Measurements from ENCODE around the gene CSTPP1.

DNA sequence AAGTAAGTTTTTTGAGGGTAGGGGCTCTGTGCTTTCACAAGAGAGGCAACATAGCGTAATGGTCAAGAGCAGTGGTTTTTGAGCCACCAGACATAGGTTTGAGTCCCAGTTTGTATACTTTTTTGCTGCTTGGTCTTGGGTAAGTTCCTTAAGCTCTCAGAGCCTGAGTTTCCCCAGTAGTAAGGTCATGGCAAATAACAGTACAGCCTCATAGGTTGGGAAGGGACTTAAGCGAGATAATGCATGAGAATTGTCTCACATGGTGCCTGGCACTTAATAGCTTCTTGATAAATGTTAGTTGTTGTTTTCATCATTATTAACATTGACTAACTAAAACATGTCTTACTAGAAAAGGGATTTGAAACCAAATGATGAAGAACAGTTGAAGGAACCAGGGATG, 157.0 kb downstream of the CSTPP1 start:
- TF ChIP-seq, protein P1, sequence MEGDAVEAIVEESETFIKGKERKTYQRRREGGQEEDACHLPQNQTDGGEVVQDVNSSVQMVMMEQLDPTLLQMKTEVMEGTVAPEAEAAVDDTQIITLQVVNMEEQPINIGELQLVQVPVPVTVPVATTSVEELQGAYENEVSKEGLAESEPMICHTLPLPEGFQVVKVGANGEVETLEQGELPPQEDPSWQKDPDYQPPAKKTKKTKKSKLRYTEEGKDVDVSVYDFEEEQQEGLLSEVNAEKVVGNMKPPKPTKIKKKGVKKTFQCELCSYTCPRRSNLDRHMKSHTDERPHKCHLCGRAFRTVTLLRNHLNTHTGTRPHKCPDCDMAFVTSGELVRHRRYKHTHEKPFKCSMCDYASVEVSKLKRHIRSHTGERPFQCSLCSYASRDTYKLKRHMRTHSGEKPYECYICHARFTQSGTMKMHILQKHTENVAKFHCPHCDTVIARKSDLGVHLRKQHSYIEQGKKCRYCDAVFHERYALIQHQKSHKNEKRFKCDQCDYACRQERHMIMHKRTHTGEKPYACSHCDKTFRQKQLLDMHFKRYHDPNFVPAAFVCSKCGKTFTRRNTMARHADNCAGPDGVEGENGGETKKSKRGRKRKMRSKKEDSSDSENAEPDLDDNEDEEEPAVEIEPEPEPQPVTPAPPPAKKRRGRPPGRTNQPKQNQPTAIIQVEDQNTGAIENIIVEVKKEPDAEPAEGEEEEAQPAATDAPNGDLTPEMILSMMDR (IDR thresholded peaks at IDR 0.05) = no peak
- TF ChIP-seq POLR2A (IDR thresholded peaks at IDR 0.05) (no peak), EP300 (IDR thresholded peaks at IDR 0.05) (no peak)

Data from stomach (tissue), 4 donors.